CD4-positive, alpha-beta T cell treated with Interleukin-6 at 100 ng/mL for 8 hours (primary cell): ENCODE measurements around the gene LARP4B.

Experiments used
- DNase-seq: peaks from one replicate; pipeline ENCODE4 v3.0.0-alpha.2; 2020; ENCODE audit warnings: mixed read lengths, low spot score

The LARP4B gene

GRCh38 chr10:866577-866941 lies 64.9 kb downstream of the LARP4B start:
- DNase-seq = no peak

- no peak for DNase-seq
These were observed 65.5 kb downstream of the LARP4B start for GRCh38 chr10:865924-866576.

GRCh38 chr10:865257-865656 lies 66.2 kb downstream of the LARP4B start:
- DNase-seq = no peak

GRCh38 chr10:860519-860918 lies 71.0 kb downstream of the LARP4B start:
- DNase-seq = no peak

- DNase-seq = no peak
These were observed 74.9 kb downstream of the LARP4B start for GRCh38 chr10:856416-857157.

GRCh38 chr10:855671-856070 lies 75.8 kb downstream of the LARP4B start:
- DNase-seq = no peak

- DNase-seq = no peak
These were observed 76.4 kb downstream of the LARP4B start for GRCh38 chr10:855079-855478.

GRCh38 chr10:853017-853416 lies 78.5 kb downstream of the LARP4B start:
- no peak for DNase-seq

- no peak for DNase-seq
These were observed 79.1 kb downstream of the LARP4B start for GRCh38 chr10:852386-852785.

GRCh38 chr10:851901-852300 lies 79.6 kb downstream of the LARP4B start:
- no peak for DNase-seq

- no peak for DNase-seq
These were observed 81.4 kb downstream of the LARP4B start for GRCh38 chr10:850093-850492.

- no peak for DNase-seq
These were observed 83.6 kb downstream of the LARP4B start for GRCh38 chr10:847868-848267.

GRCh38 chr10:846126-846685 lies 85.3 kb downstream of the LARP4B start:
- DNase-seq = no peak

- no peak for DNase-seq
These were observed 86.0 kb downstream of the LARP4B start for GRCh38 chr10:845526-845925.

GRCh38 chr10:844552-844951 lies 87.0 kb downstream of the LARP4B start:
- no peak for DNase-seq

- DNase-seq = no peak
These were observed 87.8 kb downstream of the LARP4B start for GRCh38 chr10:843703-844102.

- DNase-seq = no peak
These were observed 88.7 kb downstream of the LARP4B start for GRCh38 chr10:842795-843194.

GRCh38 chr10:841535-841934 lies 90.0 kb downstream of the LARP4B start:
- no peak for DNase-seq

GRCh38 chr10:839550-840205 lies 91.8 kb downstream of the LARP4B start:
- no peak for DNase-seq

- no peak for DNase-seq
These were observed 94.7 kb downstream of the LARP4B start for GRCh38 chr10:836782-837181.

GRCh38 chr10:834493-834892 lies 97.0 kb downstream of the LARP4B start:
- no peak for DNase-seq

GRCh38 chr10:829241-829640 lies 102.3 kb downstream of the LARP4B start:
- DNase-seq = no peak

GRCh38 chr10:828191-828590 lies 103.3 kb downstream of the LARP4B start:
- no peak for DNase-seq
